GM21528 (cell line): Measurements from ENCODE around the gene CD38.
"Not testable (repeated sequence)": the region's sequence is repeated elsewhere in the genome, so short reads cannot be mapped to it uniquely, and the experiment has no call there.

Experiments
- ATAC-seq: cut with Tn5 transposase; IDR thresholded peaks from one replicate; pipeline ENCODE4 v1.9.1; 2021; ENCODE audit warnings: mild to moderate bottlenecking, moderate library complexity; ENCODE audit not compliant: unreplicated experiment, low FRiP score

The CD38 gene

GRCh38 chr4:15794426-15794825 lies 16.3 kb downstream of the CD38 start:
- ATAC-seq = peak; percentile 22

GRCh38 chr4:15794905-15795304 lies 16.8 kb downstream of the CD38 start:
- ATAC-seq = peak; percentile 65

- no peak for ATAC-seq
Observed at GRCh38 chr4:15797320-15797719, 19.2 kb downstream of the CD38 start.

GRCh38 chr4:15799141-15799540 lies 21.0 kb downstream of the CD38 start:
- no peak for ATAC-seq

GRCh38 chr4:15799701-15800100 lies 21.6 kb downstream of the CD38 start:
- no peak for ATAC-seq

- ATAC-seq = not testable (repeated sequence)
Observed at GRCh38 chr4:15802497-15802896, 24.4 kb downstream of the CD38 start.

GRCh38 chr4:15805583-15806517 lies 27.7 kb downstream of the CD38 start:
- ATAC-seq = peak; percentile 43

GRCh38 chr4:15809058-15809457 lies 30.9 kb downstream of the CD38 start:
- peak; percentile 87 for ATAC-seq

GRCh38 chr4:15809466-15809865 lies 31.3 kb downstream of the CD38 start:
- peak; percentile 14 for ATAC-seq

GRCh38 chr4:15811703-15812337 lies 33.7 kb downstream of the CD38 start:
- ATAC-seq = no peak

GRCh38 chr4:15832523-15833451 lies 54.7 kb downstream of the CD38 start:
- no peak for ATAC-seq

GRCh38 chr4:15833801-15834200 lies 55.7 kb downstream of the CD38 start:
- no peak for ATAC-seq

GRCh38 chr4:15836362-15836761 lies 58.2 kb downstream of the CD38 start:
- ATAC-seq = no peak

GRCh38 chr4:15837591-15837990 lies 59.5 kb downstream of the CD38 start:
- no peak for ATAC-seq

- ATAC-seq = not testable (repeated sequence)
Observed at GRCh38 chr4:15841194-15841730, 63.1 kb downstream of the CD38 start.

- no peak for ATAC-seq
Observed at GRCh38 chr4:15847746-15848145, 69.6 kb downstream of the CD38 start.

GRCh38 chr4:15848191-15848842 lies 70.2 kb downstream of the CD38 start:
- ATAC-seq = no peak

GRCh38 chr4:15851969-15852368 lies 73.8 kb downstream of the CD38 start:
- no peak for ATAC-seq

GRCh38 chr4:15852524-15852923 lies 74.4 kb downstream of the CD38 start:
- ATAC-seq = no peak

GRCh38 chr4:15853345-15853744 lies 75.2 kb downstream of the CD38 start:
- ATAC-seq = no peak
